ENCODE results near the gene SERHL2.

GRCh38 chr22:42601879-42602465 lies 48.2 kb downstream of the SERHL2 start:
- no peak for TF ChIP-seq POLR2AphosphoS5 (IDR thresholded peaks at IDR 0.05)
- TF ChIP-seq POLR2A (IDR thresholded peaks at IDR 0.05) = no peak

All from gastroesophageal sphincter (tissue), 2 donors.